SK-N-SH (cell line): ENCODE data around the gene THEM5. TPM values are rescaled to one million over a fixed set of nuclear protein-coding genes. Genes with fewer than 3 reads are reported as not detected.

Experiments
- CTCF ChIA-PET: fragments of 300-600, 350-600 bp; formaldehyde crosslinking; extraction: SDS; loops from one replicate; lab custom pipeline; 2021; lab: Yijun Ruan, JAX
- POLR2A ChIA-PET: fragments of 350-600 bp; sonication (Branson Sonifier 250); formaldehyde crosslinking; extraction: SDS; loops from one replicate; lab custom pipeline; 2020; ENCODE audit warnings: antibody characterized with exemption, inconsistent platforms; lab: Yijun Ruan, JAX
- DNase-seq: peaks from one replicate; pipeline ENCODE4 v3.0.0; 2012
- H2AFZ ChIP-seq: fragments of 200-600 bp; sonication (generic); 2 replicates; pipeline ENCODE4 v1.8.1; 2016; ENCODE audit warnings: antibody characterized with exemption, mild to moderate bottlenecking, low read depth
- H3F3A ChIP-seq: fragments of 200-600 bp; sonication (generic); replicated peaks from 2 replicates; pipeline ENCODE3; 2016; ENCODE audit warnings: antibody characterized with exemption, mild to moderate bottlenecking; ENCODE audit not compliant: insufficient read depth
- H3K27ac ChIP-seq, 2 experiments: fragments of 200-500 bp in 1 of 2; fragments of 200-600 bp in 1 of 2; sonication (Bioruptor generic) in 1 of 2; sonication (generic), shearing (Covaris generic) in 1 of 2; 2 replicates each; pipeline versions ENCODE4 v1.5.1 to v1.6.1; 2014 to 2016; ENCODE audit warnings: low read depth in 2 of 2, inconsistent platforms in 1 of 2, low read length in 1 of 2, mild to moderate bottlenecking in 1 of 2, mixed read lengths in 1 of 2
- H3K27me3 ChIP-seq: fragments of 200-600 bp; sonication (generic), shearing (Covaris generic); 2 replicates; pipeline ENCODE4 v1.6.1; 2016; ENCODE audit warnings: mixed run types; ENCODE audit not compliant: insufficient read depth
- H3K36me3 ChIP-seq, 2 experiments: fragments of 200-500 bp in 1 of 2; fragments of 200-600 bp in 1 of 2; sonication (Bioruptor generic) in 1 of 2; sonication (generic) in 1 of 2; replicated peaks in 1 of 2; 2 replicates each; pipeline versions ENCODE3 to v1.5.1; 2014 to 2016; ENCODE audit warnings: low read length in 1 of 2, mild to moderate bottlenecking in 1 of 2; ENCODE audit not compliant: insufficient read depth in 2 of 2, control insufficient read depth in 1 of 2
- H3K4me1 ChIP-seq, 2 experiments: fragments of 200-500 bp in 1 of 2; fragments of 200-600 bp in 1 of 2; sonication (Bioruptor generic) in 1 of 2; sonication (generic), shearing (Covaris generic) in 1 of 2; 2 replicates each; pipeline versions ENCODE4 v1.5.1 to v1.6.1; 2014 to 2016; ENCODE audit warnings: low read depth in 1 of 2, low read length in 1 of 2, mixed run types in 1 of 2; ENCODE audit not compliant: insufficient read depth in 2 of 2, control insufficient read depth in 1 of 2
- H3K4me2 ChIP-seq: fragments of 200-600 bp; sonication (generic), shearing (Covaris generic); 2 replicates; pipeline ENCODE4 v1.6.1; 2017; ENCODE audit warnings: mixed run types
- H3K4me3 ChIP-seq, 2 experiments: fragments of 200-500 bp in 1 of 2; fragments of 200-600 bp in 1 of 2; sonication (Bioruptor generic) in 1 of 2; sonication (generic), shearing (Covaris generic) in 1 of 2; 2 replicates each; pipeline versions ENCODE4 v1.5.1 to v1.8.1; 2014 to 2016; ENCODE audit warnings: low read depth in 2 of 2, inconsistent platforms in 1 of 2, low read length in 1 of 2, mild to moderate bottlenecking in 1 of 2, mixed read lengths in 1 of 2, moderate library complexity in 1 of 2
- H3K79me2 ChIP-seq: fragments of 200-600 bp; sonication (generic); 2 replicates; pipeline ENCODE4 v1.8.1; 2017; ENCODE audit warnings: mild to moderate bottlenecking; ENCODE audit not compliant: insufficient read depth
- H3K9ac ChIP-seq: fragments of 200-600 bp; sonication (generic); 2 replicates; pipeline ENCODE4 v1.6.1; 2017; ENCODE audit warnings: mixed run types
- H3K9me2 ChIP-seq: fragments of 200-600 bp; sonication (generic); 2 replicates; pipeline ENCODE4 v1.6.1; 2017; ENCODE audit warnings: mixed run types
- H3K9me3 ChIP-seq: fragments of 200-600 bp; sonication (generic); 2 replicates; pipeline ENCODE4 v1.6.1; 2017; ENCODE audit warnings: mixed run types, mild to moderate bottlenecking, moderate library complexity
- H4K20me1 ChIP-seq: fragments of 200-600 bp; sonication (generic); 2 replicates; pipeline ENCODE4 v1.6.1; 2017; ENCODE audit warnings: mild to moderate bottlenecking, mixed run types; ENCODE audit not compliant: insufficient read depth
- EP300 ChIP-seq, 2 experiments: IDR thresholded peaks; 2 replicates each; pipeline versions ENCODE4 v1.4.0 to v1.6.1; 2012; ENCODE audit warnings: borderline replicate concordance in 1 of 2, low read depth in 1 of 2, low read length in 1 of 2
- EZH2phosphoT487 ChIP-seq: fragments of 200-600 bp; sonication (generic); IDR thresholded peaks from 2 replicates; pipeline ENCODE4 v1.6.1; 2017; ENCODE audit warnings: low read depth, mixed run types, mild to moderate bottlenecking, antibody characterized with exemption, moderate library complexity, borderline replicate concordance
- FOSL2 ChIP-seq: IDR thresholded peaks from 2 replicates; pipeline ENCODE4 v1.4.0; 2012; ENCODE audit warnings: low read depth, mild to moderate bottlenecking, moderate library complexity, borderline replicate concordance
- FOXJ3 ChIP-seq: sonication (generic); formaldehyde crosslinking; IDR thresholded peaks from 2 replicates; pipeline ENCODE4 v1.5.1; 2020; ENCODE audit warnings: mild to moderate bottlenecking, missing genetic modification reagents
- GATA2 ChIP-seq: sonication (generic); formaldehyde crosslinking; IDR thresholded peaks from 2 replicates; pipeline ENCODE4 v1.5.0; 2020; ENCODE audit warnings: mild to moderate bottlenecking, missing genetic modification reagents
- JUND ChIP-seq: IDR thresholded peaks from 2 replicates; pipeline ENCODE4 v1.4.0; 2012
- MEF2A ChIP-seq: IDR thresholded peaks from 2 replicates; pipeline ENCODE4 v1.4.0; 2012; ENCODE audit warnings: low read depth, borderline replicate concordance
- MXI1 ChIP-seq: IDR thresholded peaks from 2 replicates; pipeline ENCODE4 v1.6.1; 2012; ENCODE audit warnings: mild to moderate bottlenecking, low read depth, low read length, improper control_type of control experiment
- RAD21 ChIP-seq: IDR thresholded peaks from 2 replicates; pipeline ENCODE4 v1.6.1; 2012; ENCODE audit warnings: mild to moderate bottlenecking, low read length
- RCOR1 ChIP-seq: fragments of 150-350 bp; IDR thresholded peaks from 2 replicates; pipeline ENCODE4 v1.6.1; 2017; ENCODE audit warnings: antibody characterized with exemption, low read length
- SMC3 ChIP-seq: IDR thresholded peaks from 2 replicates; pipeline ENCODE4 v1.6.1; 2012; ENCODE audit warnings: low read depth, low read length, improper control_type of control experiment
- TCF12 ChIP-seq: IDR thresholded peaks from 2 replicates; pipeline ENCODE4 v1.4.0; 2012
- WGBS: methylation state at CpG from one replicate; pipeline ENCODE4 v1.1.6; 2017; ENCODE audit warnings: low lambda C conversion rate; 5-methylcytosine and 5-hydroxymethylcytosine counted together
- polyA plus RNA-seq, 3 experiments: library from polyadenylated mRNA; depleted of rRNA; stranded (reverse); fragments of >200 nt; gene quantifications; 2 replicates each; pipeline ENCODE4 v1.2.3, GENCODE V29; 2012
- TF ChIP-seq, protein P1 (sequence below): fragments of 200-600 bp; sonication (generic); IDR thresholded peaks from 2 replicates; pipeline ENCODE4 v1.6.1; 2017; ENCODE audit warnings: antibody characterized with exemption, mild to moderate bottlenecking, moderate library complexity
- TF ChIP-seq, protein P2 (sequence below): fragments of 150-350 bp; IDR thresholded peaks from 2 replicates; pipeline ENCODE4 v1.6.1; 2016; ENCODE audit warnings: mild to moderate bottlenecking, low read depth, low read length

THEM5 gene
- polyA plus RNA-seq, 1 of the 3 experiments (the other 2 are of a cell fraction), result not detected

DNA sequence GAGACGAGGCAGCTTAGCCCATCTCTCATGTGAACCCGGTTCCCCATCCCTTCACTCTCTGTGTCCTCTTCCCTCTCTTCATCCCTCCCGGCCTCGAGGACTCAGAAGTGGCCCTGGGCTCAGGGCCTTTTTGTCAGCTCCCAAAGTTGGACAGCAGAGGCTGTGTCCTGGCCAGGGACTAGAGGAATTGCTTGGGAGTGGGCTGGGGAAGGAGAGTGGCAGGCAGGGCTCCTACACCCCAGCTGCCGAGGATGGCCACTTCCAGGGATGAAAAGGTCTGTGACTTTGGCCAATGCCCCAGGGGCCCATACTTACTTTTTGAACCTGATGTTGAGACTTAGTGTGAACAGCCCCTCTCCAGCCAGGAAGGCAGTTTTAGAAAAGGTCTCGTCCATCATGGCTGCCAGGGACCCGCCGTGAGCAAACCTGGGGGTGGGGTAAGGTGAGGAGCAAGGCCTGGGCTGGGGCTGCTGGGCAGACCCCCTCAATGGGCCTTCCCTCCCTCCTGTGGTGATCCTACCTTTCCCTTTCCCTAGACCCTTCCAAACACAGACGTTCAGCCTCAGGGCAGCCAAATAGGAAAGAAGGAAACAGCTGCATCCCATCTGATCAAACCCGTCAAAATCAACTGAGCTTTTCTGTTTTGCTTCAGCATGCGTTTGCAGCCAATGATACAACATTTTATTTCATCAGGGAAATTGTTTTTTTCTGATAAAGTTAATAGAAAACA lies 5.5 kb downstream of the THEM5 start:
- H3K27ac ChIP-seq, result peak overlapping the region in 1 of 2 experiments; percentile 44; a peak in 2 of 4 replicates

DNA sequence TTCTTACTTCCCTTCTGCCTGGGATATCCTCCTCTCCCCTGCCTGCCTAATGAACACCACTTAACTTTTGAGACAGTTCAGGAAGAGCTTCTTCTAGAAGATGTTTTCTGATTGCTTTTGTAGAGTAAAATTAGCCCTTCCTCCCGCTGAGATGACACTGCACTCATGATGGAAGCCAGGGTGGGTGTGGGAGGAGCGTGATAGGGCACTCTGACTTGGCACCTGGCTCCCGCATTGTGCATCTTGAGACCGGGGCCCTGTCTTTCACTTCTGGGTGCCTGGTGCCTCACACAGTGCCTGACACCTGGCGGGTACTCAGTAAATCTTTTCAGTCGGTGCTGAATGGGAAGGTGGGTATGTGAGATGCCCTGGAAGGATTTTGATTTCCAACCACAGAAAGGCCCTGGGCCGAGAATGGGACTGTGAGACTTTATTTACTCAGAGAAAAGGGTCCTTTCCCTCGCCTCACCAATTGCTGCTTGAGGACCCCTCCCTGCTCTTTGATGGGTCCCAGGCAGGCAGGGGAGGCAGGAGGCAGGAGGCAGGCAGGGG lies 6.8 kb downstream of the THEM5 start:
- peaks cover 0 to 36% of the 10 kb centered on the region in 2 experiments; a peak in 1 of 4 replicates for H3K4me1 ChIP-seq
- no peaks in the 10 kb centered on the region for H3K79me2 ChIP-seq
- POLR2A ChIA-PET, result no interaction called here
- WGBS, result 100% methylated on average over 3 of the region's 8 CpGs
- no peak overlapping the region for H3K9ac ChIP-seq
- no peak overlapping the region for H2AFZ ChIP-seq
- no peak for DNase-seq
- CTCF ChIA-PET, result interaction anchor here (0.9 to 6.8 kb wide), 7 partner anchors 10 to 251 kb away, joined by 3 to 50 read pairs (median 4); partner anchors contain the start of genes CELF3, MRPL9 and RIIAD1
- H3K36me3 ChIP-seq, result no peaks in the 10 kb centered on the region
- H3K9me2 ChIP-seq, result no peaks in the 10 kb centered on the region
- no peak overlapping the region for H3K27ac ChIP-seq
- H4K20me1 ChIP-seq, result no peaks in the 10 kb centered on the region
- peaks cover 5% of the 10 kb centered on the region; the same call in 1 of the 2 replicates for H3K27me3 ChIP-seq
- H3K9me3 ChIP-seq, result no peaks in the 10 kb centered on the region
- no peak overlapping the region for H3K4me2 ChIP-seq
- TF ChIP-seq, protein P1, sequence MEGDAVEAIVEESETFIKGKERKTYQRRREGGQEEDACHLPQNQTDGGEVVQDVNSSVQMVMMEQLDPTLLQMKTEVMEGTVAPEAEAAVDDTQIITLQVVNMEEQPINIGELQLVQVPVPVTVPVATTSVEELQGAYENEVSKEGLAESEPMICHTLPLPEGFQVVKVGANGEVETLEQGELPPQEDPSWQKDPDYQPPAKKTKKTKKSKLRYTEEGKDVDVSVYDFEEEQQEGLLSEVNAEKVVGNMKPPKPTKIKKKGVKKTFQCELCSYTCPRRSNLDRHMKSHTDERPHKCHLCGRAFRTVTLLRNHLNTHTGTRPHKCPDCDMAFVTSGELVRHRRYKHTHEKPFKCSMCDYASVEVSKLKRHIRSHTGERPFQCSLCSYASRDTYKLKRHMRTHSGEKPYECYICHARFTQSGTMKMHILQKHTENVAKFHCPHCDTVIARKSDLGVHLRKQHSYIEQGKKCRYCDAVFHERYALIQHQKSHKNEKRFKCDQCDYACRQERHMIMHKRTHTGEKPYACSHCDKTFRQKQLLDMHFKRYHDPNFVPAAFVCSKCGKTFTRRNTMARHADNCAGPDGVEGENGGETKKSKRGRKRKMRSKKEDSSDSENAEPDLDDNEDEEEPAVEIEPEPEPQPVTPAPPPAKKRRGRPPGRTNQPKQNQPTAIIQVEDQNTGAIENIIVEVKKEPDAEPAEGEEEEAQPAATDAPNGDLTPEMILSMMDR, result no peak
- TF ChIP-seq EP300 (IDR thresholded peaks at IDR 0.05; ENCODE audit: borderline replicate concordance in 1 of 2, low read depth in 1 of 2, low read length in 1 of 2) (no peak), MEF2A (no peak), RCOR1 (no peak), EZH2phosphoT487 (no peak), RAD21 (no peak)
- TF ChIP-seq, protein P2, sequence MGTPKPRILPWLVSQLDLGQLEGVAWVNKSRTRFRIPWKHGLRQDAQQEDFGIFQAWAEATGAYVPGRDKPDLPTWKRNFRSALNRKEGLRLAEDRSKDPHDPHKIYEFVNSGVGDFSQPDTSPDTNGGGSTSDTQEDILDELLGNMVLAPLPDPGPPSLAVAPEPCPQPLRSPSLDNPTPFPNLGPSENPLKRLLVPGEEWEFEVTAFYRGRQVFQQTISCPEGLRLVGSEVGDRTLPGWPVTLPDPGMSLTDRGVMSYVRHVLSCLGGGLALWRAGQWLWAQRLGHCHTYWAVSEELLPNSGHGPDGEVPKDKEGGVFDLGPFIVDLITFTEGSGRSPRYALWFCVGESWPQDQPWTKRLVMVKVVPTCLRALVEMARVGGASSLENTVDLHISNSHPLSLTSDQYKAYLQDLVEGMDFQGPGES, result no peak
- TF ChIP-seq, all 33 proteins: peak for 0
- H3F3A ChIP-seq, result no peaks in the 10 kb centered on the region
- no peak overlapping the region for H3K4me3 ChIP-seq

More for the DNA sequence above, 5.5 kb downstream of the THEM5 start:
- H3K9me2 ChIP-seq, result no peaks in the 10 kb centered on the region
- H3K9ac ChIP-seq, result no peak overlapping the region
- H3F3A ChIP-seq, result no peaks in the 10 kb centered on the region
- no peak overlapping the region for H3K4me3 ChIP-seq
- H3K9me3 ChIP-seq, result no peaks in the 10 kb centered on the region
- ChIA-PET POLR2A (interaction anchor here (0.6 to 1.4 kb wide), 2 partner anchors 18 to 62 kb away, joined by 5 to 7 read pairs; partner anchors contain the start of gene THEM4), CTCF (interaction anchor here (0.7 to 6.8 kb wide), 11 partner anchors 10 to 252 kb away, joined by 3 to 50 read pairs (median 3); partner anchors contain the start of gene CELF3)
- H3K79me2 ChIP-seq, result no peaks in the 10 kb centered on the region
- peaks cover 0 to 40% of the 10 kb centered on the region in 2 experiments; a peak in 1 of 4 replicates for H3K4me1 ChIP-seq
- no peak overlapping the region for H2AFZ ChIP-seq
- WGBS, result 42% methylated on average over 11 of the region's 11 CpGs
- H4K20me1 ChIP-seq, result no peaks in the 10 kb centered on the region
- H3K27me3 ChIP-seq, result peaks cover 5% of the 10 kb centered on the region; the same call in 1 of the 2 replicates
- peak; percentile 84 for DNase-seq
- H3K36me3 ChIP-seq, result no peaks in the 10 kb centered on the region
- TF ChIP-seq SMC3 (no peak), JUND (no peak), GATA2 (CRISPR knock-in tag) (peak; percentile 52), MXI1 (no peak; the same call in 1 of the 2 replicates), FOXJ3 (CRISPR knock-in tag) (peak; percentile 67; the same call in 1 of the 2 replicates), FOSL2 (no peak), RCOR1 (peak; percentile 64; the same call in 1 of the 2 replicates), EP300 (IDR thresholded peaks at IDR 0.05; ENCODE audit: borderline replicate concordance in 1 of 2, low read depth in 1 of 2, low read length in 1 of 2) (peak in 1 of 2 experiments; percentile 45; a peak in 2 of 4 replicates), TCF12 (0 out of 2 replicates have a peak, but pooled peaks have one; percentile 15)
- no peak overlapping the region for H3K4me2 ChIP-seq
